Measurements from ENCODE around the gene FAAP20.
"Not testable (repeated sequence)": the region's sequence is repeated elsewhere in the genome, so short reads cannot be mapped to it uniquely, and the experiment has no call there.

GRCh38 chr1:2147869-2148268, 46.7 kb downstream of the FAAP20 start:
- TF ChIP-seq PHF8 (conservative IDR thresholded peaks at IDR 0.05; ENCODE audit: low read depth, low read length); RFX5 (IDR thresholded peaks at IDR 0.05; ENCODE audit: borderline replicate concordance, low read depth, low read length); POLR2AphosphoS5 (IDR thresholded peaks at IDR 0.05; ENCODE audit: low read depth, low read length); POLR2A (IDR thresholded peaks at IDR 0.05; ENCODE audit: control extremely low read depth in 1 of 2, low read depth in 2 of 2, low read length in 2 of 2): not testable (repeated sequence)
- TF ChIP-seq, protein P1, sequence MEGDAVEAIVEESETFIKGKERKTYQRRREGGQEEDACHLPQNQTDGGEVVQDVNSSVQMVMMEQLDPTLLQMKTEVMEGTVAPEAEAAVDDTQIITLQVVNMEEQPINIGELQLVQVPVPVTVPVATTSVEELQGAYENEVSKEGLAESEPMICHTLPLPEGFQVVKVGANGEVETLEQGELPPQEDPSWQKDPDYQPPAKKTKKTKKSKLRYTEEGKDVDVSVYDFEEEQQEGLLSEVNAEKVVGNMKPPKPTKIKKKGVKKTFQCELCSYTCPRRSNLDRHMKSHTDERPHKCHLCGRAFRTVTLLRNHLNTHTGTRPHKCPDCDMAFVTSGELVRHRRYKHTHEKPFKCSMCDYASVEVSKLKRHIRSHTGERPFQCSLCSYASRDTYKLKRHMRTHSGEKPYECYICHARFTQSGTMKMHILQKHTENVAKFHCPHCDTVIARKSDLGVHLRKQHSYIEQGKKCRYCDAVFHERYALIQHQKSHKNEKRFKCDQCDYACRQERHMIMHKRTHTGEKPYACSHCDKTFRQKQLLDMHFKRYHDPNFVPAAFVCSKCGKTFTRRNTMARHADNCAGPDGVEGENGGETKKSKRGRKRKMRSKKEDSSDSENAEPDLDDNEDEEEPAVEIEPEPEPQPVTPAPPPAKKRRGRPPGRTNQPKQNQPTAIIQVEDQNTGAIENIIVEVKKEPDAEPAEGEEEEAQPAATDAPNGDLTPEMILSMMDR (IDR thresholded peaks at IDR 0.05; ENCODE audit: control extremely low read depth in 1 of 3, insufficient read depth in 1 of 3, low read depth in 1 of 3, low read length in 3 of 3), result not testable (repeated sequence)

Measured in H1 (cell line).